B cell (primary cell): ENCODE measurements around the gene UBXN10.

ENCODE experiments used
- EZH2 ChIP-seq: IDR thresholded peaks from 2 replicates; pipeline ENCODE4 v1.6.1; 2012; ENCODE audit warnings: borderline replicate concordance, low read depth, mild to moderate bottlenecking, moderate library complexity, low read length; ENCODE audit not compliant: insufficient read depth, poor library complexity, severe bottlenecking
- TF ChIP-seq, protein P1 (sequence below): fragments of 200-600 bp; IDR thresholded peaks from one replicate; pipeline ENCODE4 v1.8.0; 2022; ENCODE audit warnings: antibody characterized with exemption, mild to moderate bottlenecking

DNA sequence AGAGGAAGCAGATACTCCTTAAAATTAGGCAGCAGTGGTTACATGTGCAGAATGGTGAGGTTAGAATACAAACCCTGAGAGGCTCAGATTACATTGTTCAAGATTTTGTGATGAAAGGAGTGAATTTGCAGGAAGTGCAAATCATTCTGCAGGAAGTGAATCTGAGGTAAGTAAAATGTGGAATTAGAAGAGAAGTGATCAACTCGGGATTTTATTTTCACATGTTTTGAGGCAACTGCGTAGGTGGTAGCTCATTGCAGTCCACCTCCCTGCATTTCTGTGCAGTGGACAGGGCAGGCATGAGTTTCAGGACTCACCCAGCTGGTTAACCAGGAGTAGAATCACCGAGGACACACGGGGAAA, 2.5 kb downstream of the UBXN10 start:
- TF ChIP-seq, protein P1, sequence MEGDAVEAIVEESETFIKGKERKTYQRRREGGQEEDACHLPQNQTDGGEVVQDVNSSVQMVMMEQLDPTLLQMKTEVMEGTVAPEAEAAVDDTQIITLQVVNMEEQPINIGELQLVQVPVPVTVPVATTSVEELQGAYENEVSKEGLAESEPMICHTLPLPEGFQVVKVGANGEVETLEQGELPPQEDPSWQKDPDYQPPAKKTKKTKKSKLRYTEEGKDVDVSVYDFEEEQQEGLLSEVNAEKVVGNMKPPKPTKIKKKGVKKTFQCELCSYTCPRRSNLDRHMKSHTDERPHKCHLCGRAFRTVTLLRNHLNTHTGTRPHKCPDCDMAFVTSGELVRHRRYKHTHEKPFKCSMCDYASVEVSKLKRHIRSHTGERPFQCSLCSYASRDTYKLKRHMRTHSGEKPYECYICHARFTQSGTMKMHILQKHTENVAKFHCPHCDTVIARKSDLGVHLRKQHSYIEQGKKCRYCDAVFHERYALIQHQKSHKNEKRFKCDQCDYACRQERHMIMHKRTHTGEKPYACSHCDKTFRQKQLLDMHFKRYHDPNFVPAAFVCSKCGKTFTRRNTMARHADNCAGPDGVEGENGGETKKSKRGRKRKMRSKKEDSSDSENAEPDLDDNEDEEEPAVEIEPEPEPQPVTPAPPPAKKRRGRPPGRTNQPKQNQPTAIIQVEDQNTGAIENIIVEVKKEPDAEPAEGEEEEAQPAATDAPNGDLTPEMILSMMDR: no peak
- TF ChIP-seq EZH2: no peak
